Right ventricle myocardium superior (tissue), 1 donor: ENCODE measurements around the gene RASSF10. TPM values are rescaled to one million over a fixed set of nuclear protein-coding genes. Genes with fewer than 3 reads are reported as not detected.
"Not testable (repeated sequence)": the region's sequence is repeated elsewhere in the genome, so short reads cannot be mapped to it uniquely, and the experiment has no call there.

Experiments
- ATAC-seq: fragments of 200-7000 bp; cut with Tn5 transposase; one replicate; pipeline ENCODE4 v1.9.1; 2020; ENCODE audit warnings: mild to moderate bottlenecking; ENCODE audit not compliant: poor library complexity
- DNase-seq: peaks from one replicate; pipeline ENCODE4 v3.0.0-alpha.2; 2020
- intact Hi-C: fragments of 100-400 bp; cut with DNase I; formaldehyde crosslinking; loops from one replicate; pipeline ENCODE4 v1.11.2; 2022
- total RNA-seq: library from RNA; stranded (reverse); fragmentation: NEBNext Ultra II Directional; extraction: Animal tissue kit (Norgen Biotek cat#: 25700); gene quantifications from one replicate; pipeline ENCODE4 v1.2.1, GENCODE V29; 2021
- donor health status: DM: no; HTN: yes; CAD: no; lungs with severe emphysema.

Gene RASSF10
- total RNA-seq, 1 donor from 2014 or later: 0.22 TPM

- no peak for DNase-seq
- no peak for ATAC-seq
- intact Hi-C loops: no loop called here
Observed at GRCh38 chr11:13043912-13044628, 35.0 kb downstream of the RASSF10 start.

GRCh38 chr11:13045089-13045488 lies 36.0 kb downstream of the RASSF10 start:
- ATAC-seq, intact Hi-C loops, DNase-seq: not testable (repeated sequence)

DNA sequence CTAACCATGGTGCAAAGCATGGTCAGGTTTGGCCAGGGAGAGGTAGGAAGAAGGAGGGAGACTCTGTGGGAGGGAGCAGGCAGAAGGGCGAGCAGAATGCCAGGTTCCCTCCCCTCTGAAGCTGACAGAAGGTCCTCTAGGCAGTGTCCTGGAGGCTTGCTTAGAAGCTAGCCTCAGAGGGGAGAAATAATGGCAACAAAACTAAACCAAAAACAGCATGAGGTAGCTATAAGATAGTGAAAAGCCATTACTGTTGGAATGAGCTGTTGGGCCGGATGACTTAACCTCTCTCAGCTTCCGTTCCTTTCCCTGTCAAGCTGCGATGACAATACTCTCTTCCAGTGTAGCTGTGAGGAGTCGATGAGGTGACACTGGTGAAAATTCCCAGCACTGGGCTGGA lies 36.6 kb downstream of the RASSF10 start:
- no peak for ATAC-seq
- no peak for DNase-seq
- intact Hi-C loops: no loop called here

- intact Hi-C loops: no loop called here
- DNase-seq: no peak
Observed at GRCh38 chr11:13046637-13047570, 37.8 kb downstream of the RASSF10 start.

DNA sequence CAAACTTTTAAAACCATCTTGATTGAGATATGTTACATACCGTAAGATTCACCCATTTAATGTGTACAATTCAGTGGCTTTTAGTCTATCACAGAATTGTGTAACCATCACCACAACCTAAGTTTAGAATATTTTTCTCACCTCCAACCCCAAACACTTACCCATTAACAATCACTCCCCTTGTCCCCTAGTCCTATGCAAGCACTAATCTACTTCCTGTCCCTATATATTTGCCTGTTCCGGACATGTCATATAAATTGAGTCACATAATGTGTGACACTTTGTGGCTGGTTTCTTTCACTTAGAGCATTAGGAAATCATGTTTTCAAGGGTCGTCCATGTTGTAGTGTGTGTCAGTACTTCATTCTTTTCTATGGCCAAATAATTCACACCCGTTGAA lies 38.8 kb downstream of the RASSF10 start:
- intact Hi-C loops: no loop called here
- no peak for DNase-seq
- ATAC-seq: no peak

More at GRCh38 chr11:13046637-13047570, 37.8 kb downstream of the RASSF10 start:
- no peak for ATAC-seq

GRCh38 chr11:13051257-13051656 lies 42.1 kb downstream of the RASSF10 start:
- intact Hi-C loops: no loop called here
- no peak for ATAC-seq
- DNase-seq: no peak

DNA sequence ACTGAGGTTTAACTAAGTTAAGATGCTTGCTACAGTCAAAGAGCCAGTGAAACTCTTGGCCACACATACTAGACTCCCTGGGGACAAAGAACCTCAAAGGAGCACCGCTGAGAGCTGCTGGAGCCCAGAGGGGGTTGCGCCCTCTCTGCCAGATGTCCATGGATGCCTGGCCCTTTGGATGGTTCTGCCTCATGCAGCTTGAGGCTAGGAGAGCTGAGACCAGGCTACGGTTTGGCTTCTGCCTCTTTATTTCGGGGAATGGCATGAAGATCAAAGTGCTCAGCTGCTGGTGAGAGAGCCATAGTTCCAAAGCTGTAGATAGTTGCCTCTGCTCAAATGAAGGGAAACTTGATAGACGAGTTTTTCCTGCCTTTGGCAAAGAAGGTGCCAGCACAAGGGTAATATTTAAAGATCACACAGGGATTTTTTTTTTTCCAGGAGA lies 43.0 kb downstream of the RASSF10 start:
- no peak for ATAC-seq
- DNase-seq: no peak
- intact Hi-C loops: no loop called here

- ATAC-seq: no peak
- intact Hi-C loops: no loop called here
- DNase-seq: no peak
Observed at GRCh38 chr11:13053255-13053917, 44.3 kb downstream of the RASSF10 start.

DNA sequence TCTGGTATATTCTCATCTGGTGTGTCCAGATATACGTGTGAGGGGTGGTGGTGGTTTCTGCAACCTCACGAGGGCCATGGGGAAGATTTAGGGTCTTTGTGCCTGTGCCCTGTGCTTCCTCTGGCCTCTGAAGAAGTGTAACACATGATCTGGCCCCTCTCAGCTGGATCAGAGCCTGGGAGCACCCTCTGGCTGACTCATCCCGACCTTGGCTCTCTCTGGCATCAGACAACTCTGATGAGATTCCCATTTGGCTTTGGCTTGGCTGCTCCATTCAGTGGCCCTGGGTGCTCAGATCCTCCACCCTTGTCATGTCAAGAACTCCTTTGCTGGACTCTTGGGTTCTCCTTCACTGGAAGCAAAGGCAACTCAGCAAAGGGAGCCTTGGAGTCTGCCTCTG lies 45.2 kb downstream of the RASSF10 start:
- DNase-seq (no peak), ATAC-seq (no peak)
- intact Hi-C loops: no loop called here

DNA sequence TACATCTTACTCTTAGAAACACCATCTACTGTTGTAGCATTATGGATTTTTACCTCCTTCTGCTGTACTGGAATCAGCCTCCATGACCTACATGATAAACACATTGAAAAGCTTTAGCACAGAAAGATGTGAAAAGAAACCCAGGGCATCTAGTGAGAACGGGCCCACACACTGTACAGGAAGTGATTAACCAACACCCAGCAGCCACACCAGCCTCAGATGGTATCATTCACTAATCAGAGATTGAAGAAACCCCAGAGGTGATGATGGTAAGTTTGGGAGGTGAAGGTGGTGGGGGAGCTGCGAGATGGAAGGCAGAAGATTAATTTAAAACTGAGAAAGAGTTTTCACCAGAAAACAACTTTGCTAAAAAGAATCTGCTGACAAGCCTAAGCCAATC lies 46.1 kb downstream of the RASSF10 start:
- DNase-seq (no peak), ATAC-seq (no peak)
- intact Hi-C loops: no loop called here

GRCh38 chr11:13061294-13061990 lies 52.3 kb downstream of the RASSF10 start:
- ATAC-seq: no peak
- intact Hi-C loops: no loop called here

More at GRCh38 chr11:13061294-13061990, 52.3 kb downstream of the RASSF10 start:
- DNase-seq: no peak
